K562 (cell line): ENCODE measurements around the gene ZNF556. TPM values are rescaled to one million over a fixed set of nuclear protein-coding genes. Genes with fewer than 3 reads are reported as not detected.
A peak's percentile ranks its signal among the peaks of the same experiment; 100 is the strongest.

Experiments used
- CREB1 ChIP-seq, 2 experiments: sonication (generic) in 1 of 2; formaldehyde crosslinking in 1 of 2; IDR thresholded peaks; 2 replicates each; pipeline versions ENCODE4 v1.6.1 to v1.8.0; 2012 to 2022; ENCODE audit warnings: inconsistent platforms in 1 of 2, mild to moderate bottlenecking in 1 of 2, missing genetic modification reagents in 1 of 2, moderate library complexity in 1 of 2
- E2F1 ChIP-seq: sonication (generic); formaldehyde crosslinking; IDR thresholded peaks from 2 replicates; pipeline ENCODE4 v1.8.1; 2023; ENCODE audit warnings: mild to moderate bottlenecking, missing genetic modification reagents, moderate library complexity
- GATAD2A ChIP-seq: fragments of 450-650 bp; IDR thresholded peaks from 2 replicates; pipeline ENCODE4 v1.6.1; 2017
- HDAC2 ChIP-seq: fragments of 450-650 bp; IDR thresholded peaks from 2 replicates; pipeline ENCODE4 v1.6.1; 2016; ENCODE audit warnings: mild to moderate bottlenecking
- HES1 ChIP-seq: fragments of 450-650 bp; IDR thresholded peaks from 2 replicates; pipeline ENCODE4 v1.6.1; 2016; ENCODE audit warnings: low read depth, mild to moderate bottlenecking, moderate library complexity
- IRF2 ChIP-seq: sonication (generic); formaldehyde crosslinking; IDR thresholded peaks from 2 replicates; pipeline ENCODE4 v1.8.1; 2022; ENCODE audit warnings: mild to moderate bottlenecking, missing genetic modification reagents
- NRF1 ChIP-seq, 2 experiments: fragments of 450-650 bp; IDR thresholded peaks in 1 of 2; conservative IDR thresholded peaks in 1 of 2; 2 replicates each; pipeline ENCODE4 v1.6.1; 2014; ENCODE audit warnings: mild to moderate bottlenecking in 2 of 2
- ZBED1 ChIP-seq: IDR thresholded peaks from 2 replicates; pipeline ENCODE4 v1.6.1; 2014
- polyA plus RNA-seq, 8 experiments: library from polyadenylated mRNA; depleted of rRNA in 4 of 8; stranded (reverse) in 5 of 8; unstranded in 3 of 8; fragments of >200 nt; fragmentation: Nextera tagmentation in 2 of 8; fragmentation: Illumina TruSeq in 1 of 8; extraction: Ambion mirVana in 2 of 8; extraction: Trizol in 1 of 8; gene quantifications; 2 replicates each; pipeline versions ENCODE4 v1.2.1 to v1.2.3, GENCODE V29; 2011 to 2014; ENCODE audit warnings: inconsistent platforms in 1 of 8, missing spikeins in 1 of 8
- total RNA-seq, 7 experiments: library from RNA; depleted of rRNA in 6 of 7; stranded (reverse); fragments of >200 nt in 6 of 7; fragmentation: Illumina TruSeq in 2 of 7; extraction: Trizol in 2 of 7; gene quantifications; 2 replicates each; pipeline versions ENCODE4 v1.2.1 to v1.2.3, GENCODE V29; 2011 to 2021; ENCODE audit warnings: low replicate concordance in 1 of 7
- TF ChIP-seq, protein P1 (sequence below): fragments of 200-600 bp; sonication (generic); IDR thresholded peaks from one replicate; pipeline ENCODE4 v1.6.1; 2012; ENCODE audit warnings: mild to moderate bottlenecking, low read depth, low read length, inconsistent platforms
- TF ChIP-seq, protein P2 (sequence below): fragments of 250-450 bp; sonication (Bioruptor Pico); IDR thresholded peaks from 2 replicates; pipeline ENCODE4 v1.5.0; 2020; ENCODE audit warnings: mild to moderate bottlenecking
- TF ChIP-seq, protein P3 (sequence below): fragments of 250-450 bp; sonication (Bioruptor Pico); IDR thresholded peaks from 2 replicates; pipeline ENCODE4 v1.4.0; 2020; ENCODE audit warnings: borderline replicate concordance

The ZNF556 gene
- total and polyA plus RNA-seq, 9 of the 15 experiments (the other 6 are each of a cell fraction or from before 2014, with no cell fraction given), result 0.01 to 0.36 (median 0.10) TPM; not detected in 1

DNA sequence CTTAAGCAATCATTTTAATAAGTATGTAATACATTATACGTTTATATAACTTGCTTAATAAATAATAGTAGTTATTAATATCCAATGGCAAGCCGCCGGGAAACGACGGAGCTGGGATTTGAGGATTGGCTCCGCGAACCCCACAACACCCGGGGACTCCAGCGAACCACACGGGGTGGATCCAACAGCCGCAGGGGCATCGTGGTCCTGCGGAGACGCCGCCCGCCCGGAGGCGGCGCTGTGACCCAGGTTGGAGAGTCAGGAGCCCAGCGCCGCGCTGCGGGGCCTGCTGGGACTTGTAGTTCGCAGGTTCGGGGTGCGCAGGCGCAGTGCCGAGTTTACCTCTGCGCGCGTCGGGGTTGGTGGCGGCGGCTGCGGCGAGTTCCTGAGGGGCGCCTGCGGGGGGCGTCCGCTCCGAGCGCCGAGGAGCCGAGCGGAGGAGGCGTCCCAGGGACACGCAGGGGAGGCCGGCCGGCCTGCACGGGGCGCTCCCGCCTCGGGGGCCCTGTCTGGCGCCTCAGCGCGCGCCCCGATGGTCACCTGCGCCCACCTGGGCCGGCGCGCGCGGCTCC, 47.5 kb upstream of the ZNF556 start, which contains the start of gene ZNF554 (continued):
- TF ChIP-seq E2F1 (CRISPR knock-in tag) (peak; percentile 85; the same call in 1 of the 2 replicates), NRF1 (conservative IDR thresholded peaks at IDR 0.05 in 1 of 2, IDR thresholded peaks at IDR 0.05 in 1 of 2) (peak; percentile 96 to 97), GATAD2A (no peak), CREB1 (IDR thresholded peaks at IDR 0.05) (peak; percentile 79), CREB1 (CRISPR knock-in tag; IDR thresholded peaks at IDR 0.05) (peak; percentile 90), HDAC2 (no peak), HES1 (no peak), IRF2 (CRISPR knock-in tag) (no peak), ZBED1 (no peak)
- TF ChIP-seq, protein P1, sequence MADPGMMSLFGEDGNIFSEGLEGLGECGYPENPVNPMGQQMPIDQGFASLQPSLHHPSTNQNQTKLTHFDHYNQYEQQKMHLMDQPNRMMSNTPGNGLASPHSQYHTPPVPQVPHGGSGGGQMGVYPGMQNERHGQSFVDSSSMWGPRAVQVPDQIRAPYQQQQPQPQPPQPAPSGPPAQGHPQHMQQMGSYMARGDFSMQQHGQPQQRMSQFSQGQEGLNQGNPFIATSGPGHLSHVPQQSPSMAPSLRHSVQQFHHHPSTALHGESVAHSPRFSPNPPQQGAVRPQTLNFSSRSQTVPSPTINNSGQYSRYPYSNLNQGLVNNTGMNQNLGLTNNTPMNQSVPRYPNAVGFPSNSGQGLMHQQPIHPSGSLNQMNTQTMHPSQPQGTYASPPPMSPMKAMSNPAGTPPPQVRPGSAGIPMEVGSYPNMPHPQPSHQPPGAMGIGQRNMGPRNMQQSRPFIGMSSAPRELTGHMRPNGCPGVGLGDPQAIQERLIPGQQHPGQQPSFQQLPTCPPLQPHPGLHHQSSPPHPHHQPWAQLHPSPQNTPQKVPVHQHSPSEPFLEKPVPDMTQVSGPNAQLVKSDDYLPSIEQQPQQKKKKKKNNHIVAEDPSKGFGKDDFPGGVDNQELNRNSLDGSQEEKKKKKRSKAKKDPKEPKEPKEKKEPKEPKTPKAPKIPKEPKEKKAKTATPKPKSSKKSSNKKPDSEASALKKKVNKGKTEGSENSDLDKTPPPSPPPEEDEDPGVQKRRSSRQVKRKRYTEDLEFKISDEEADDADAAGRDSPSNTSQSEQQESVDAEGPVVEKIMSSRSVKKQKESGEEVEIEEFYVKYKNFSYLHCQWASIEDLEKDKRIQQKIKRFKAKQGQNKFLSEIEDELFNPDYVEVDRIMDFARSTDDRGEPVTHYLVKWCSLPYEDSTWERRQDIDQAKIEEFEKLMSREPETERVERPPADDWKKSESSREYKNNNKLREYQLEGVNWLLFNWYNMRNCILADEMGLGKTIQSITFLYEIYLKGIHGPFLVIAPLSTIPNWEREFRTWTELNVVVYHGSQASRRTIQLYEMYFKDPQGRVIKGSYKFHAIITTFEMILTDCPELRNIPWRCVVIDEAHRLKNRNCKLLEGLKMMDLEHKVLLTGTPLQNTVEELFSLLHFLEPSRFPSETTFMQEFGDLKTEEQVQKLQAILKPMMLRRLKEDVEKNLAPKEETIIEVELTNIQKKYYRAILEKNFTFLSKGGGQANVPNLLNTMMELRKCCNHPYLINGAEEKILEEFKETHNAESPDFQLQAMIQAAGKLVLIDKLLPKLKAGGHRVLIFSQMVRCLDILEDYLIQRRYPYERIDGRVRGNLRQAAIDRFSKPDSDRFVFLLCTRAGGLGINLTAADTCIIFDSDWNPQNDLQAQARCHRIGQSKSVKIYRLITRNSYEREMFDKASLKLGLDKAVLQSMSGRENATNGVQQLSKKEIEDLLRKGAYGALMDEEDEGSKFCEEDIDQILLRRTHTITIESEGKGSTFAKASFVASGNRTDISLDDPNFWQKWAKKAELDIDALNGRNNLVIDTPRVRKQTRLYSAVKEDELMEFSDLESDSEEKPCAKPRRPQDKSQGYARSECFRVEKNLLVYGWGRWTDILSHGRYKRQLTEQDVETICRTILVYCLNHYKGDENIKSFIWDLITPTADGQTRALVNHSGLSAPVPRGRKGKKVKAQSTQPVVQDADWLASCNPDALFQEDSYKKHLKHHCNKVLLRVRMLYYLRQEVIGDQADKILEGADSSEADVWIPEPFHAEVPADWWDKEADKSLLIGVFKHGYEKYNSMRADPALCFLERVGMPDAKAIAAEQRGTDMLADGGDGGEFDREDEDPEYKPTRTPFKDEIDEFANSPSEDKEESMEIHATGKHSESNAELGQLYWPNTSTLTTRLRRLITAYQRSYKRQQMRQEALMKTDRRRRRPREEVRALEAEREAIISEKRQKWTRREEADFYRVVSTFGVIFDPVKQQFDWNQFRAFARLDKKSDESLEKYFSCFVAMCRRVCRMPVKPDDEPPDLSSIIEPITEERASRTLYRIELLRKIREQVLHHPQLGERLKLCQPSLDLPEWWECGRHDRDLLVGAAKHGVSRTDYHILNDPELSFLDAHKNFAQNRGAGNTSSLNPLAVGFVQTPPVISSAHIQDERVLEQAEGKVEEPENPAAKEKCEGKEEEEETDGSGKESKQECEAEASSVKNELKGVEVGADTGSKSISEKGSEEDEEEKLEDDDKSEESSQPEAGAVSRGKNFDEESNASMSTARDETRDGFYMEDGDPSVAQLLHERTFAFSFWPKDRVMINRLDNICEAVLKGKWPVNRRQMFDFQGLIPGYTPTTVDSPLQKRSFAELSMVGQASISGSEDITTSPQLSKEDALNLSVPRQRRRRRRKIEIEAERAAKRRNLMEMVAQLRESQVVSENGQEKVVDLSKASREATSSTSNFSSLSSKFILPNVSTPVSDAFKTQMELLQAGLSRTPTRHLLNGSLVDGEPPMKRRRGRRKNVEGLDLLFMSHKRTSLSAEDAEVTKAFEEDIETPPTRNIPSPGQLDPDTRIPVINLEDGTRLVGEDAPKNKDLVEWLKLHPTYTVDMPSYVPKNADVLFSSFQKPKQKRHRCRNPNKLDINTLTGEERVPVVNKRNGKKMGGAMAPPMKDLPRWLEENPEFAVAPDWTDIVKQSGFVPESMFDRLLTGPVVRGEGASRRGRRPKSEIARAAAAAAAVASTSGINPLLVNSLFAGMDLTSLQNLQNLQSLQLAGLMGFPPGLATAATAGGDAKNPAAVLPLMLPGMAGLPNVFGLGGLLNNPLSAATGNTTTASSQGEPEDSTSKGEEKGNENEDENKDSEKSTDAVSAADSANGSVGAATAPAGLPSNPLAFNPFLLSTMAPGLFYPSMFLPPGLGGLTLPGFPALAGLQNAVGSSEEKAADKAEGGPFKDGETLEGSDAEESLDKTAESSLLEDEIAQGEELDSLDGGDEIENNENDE, result no peak
- TF ChIP-seq, protein P2, sequence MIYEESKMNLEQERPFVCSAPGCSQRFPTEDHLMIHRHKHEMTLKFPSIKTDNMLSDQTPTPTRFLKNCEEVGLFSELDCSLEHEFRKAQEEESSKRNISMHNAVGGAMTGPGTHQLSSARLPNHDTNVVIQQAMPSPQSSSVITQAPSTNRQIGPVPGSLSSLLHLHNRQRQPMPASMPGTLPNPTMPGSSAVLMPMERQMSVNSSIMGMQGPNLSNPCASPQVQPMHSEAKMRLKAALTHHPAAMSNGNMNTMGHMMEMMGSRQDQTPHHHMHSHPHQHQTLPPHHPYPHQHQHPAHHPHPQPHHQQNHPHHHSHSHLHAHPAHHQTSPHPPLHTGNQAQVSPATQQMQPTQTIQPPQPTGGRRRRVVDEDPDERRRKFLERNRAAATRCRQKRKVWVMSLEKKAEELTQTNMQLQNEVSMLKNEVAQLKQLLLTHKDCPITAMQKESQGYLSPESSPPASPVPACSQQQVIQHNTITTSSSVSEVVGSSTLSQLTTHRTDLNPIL (CRISPR knock-in tag), result no peak
- TF ChIP-seq, protein P3, sequence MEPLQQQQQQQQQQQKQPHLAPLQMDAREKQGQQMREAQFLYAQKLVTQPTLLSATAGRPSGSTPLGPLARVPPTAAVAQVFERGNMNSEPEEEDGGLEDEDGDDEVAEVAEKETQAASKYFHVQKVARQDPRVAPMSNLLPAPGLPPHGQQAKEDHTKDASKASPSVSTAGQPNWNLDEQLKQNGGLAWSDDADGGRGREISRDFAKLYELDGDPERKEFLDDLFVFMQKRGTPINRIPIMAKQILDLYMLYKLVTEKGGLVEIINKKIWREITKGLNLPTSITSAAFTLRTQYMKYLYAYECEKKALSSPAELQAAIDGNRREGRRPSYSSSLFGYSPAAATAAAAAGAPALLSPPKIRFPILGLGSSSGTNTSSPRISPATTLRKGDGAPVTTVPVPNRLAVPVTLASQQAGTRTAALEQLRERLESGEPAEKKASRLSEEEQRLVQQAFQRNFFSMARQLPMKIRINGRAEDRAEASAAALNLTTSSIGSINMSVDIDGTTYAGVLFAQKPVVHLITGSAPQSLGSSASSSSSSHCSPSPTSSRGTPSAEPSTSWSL (CRISPR knock-in tag), result no peak
